NCI-H2107 treated with DMSO at 0.1 percent for 48 hours (cell line): ENCODE data around the gene PCDHB8.
"Not testable (repeated sequence)": the region's sequence is repeated elsewhere in the genome, so short reads cannot be mapped to it uniquely, and the experiment has no call there.

Source experiments
- DNase-seq: peaks from one replicate; lab custom pipeline; 2025; ENCODE audit not compliant: unreplicated experiment; lab: John Stamatoyannopoulos, UW

PCDHB8 gene

DNA sequence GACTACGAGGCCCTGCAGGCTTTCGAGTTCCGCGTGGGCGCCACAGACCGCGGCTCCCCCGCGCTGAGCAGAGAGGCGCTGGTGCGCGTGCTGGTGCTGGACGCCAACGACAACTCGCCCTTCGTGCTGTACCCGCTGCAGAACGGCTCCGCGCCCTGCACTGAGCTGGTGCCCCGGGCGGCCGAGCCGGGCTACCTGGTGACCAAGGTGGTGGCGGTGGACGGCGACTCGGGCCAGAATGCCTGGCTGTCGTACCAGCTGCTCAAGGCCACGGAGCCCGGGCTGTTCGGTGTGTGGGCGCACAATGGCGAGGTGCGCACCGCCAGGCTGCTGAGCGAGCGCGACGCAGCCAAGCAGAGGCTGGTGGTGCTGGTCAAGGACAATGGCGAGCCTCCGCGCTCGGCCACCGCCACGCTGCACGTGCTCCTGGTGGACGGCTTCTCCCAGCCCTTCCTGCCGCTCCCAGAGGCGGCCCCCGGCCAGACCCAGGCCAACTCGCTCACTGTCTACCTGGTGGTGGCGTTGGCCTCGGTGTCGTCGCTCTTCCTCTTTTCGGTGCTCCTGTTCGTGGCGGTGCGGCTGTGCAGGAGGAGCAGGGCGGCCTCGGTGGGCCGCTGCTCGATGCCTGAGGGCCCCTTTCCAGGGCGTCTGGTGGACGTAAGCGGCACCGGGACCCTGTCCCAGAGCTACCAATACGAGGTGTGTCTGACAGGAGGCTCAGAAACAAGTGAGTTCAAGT lies 6.7 kb downstream of the PCDHB8 start:
- not testable (repeated sequence) for DNase-seq

DNA sequence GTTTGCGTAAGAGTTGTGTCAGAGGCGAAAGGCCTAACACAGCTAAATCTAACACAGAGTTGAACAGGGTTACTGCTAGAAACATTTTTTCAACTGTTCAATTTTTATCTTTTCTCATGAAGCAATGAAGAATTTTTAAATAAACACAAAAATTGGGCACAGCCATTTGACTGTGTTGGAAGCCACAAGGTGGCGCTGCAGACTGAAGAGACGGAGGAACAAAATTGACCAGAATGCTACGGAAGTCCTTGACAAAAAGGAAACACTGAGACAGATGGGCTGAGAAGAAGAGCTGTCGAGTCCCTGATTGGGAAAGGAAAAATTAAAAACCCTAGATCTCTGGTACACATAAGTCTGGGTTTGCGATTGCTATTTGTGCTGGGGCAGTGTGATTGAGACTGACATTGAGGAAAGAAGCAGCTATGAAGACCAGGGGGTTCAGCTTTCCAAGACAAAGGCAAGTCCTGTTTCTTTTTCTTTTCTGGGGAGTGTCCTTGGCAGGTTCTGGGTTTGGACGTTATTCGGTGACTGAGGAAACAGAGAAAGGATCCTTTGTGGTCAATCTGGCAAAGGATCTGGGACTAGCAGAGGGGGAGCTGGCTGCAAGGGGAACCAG lies 9.4 kb downstream of the PCDHB8 start, which contains the start of gene PCDHB9:
PCDHB9 (plus strand) TSS at position 265 of the 616 bp plus-strand sequence; CDS start at position 423, 158 bp downstream.
- peak; percentile 56 for DNase-seq

DNA sequence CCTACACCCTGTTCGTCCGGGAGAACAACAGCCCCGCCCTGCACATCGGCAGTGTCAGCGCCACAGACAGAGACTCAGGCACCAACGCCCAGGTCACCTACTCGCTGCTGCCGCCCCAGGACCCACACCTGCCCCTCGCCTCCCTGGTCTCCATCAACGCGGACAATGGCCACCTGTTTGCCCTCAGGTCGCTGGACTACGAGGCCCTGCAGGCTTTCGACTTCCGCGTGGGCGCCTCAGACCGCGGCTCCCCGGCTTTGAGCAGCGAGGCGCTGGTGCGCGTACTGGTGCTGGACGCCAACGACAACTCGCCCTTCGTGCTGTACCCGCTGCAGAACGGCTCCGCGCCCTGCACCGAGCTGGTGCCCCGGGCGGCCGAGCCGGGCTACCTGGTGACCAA lies 11.1 kb downstream of the PCDHB8 start:
- not testable (repeated sequence) for DNase-seq

DNA sequence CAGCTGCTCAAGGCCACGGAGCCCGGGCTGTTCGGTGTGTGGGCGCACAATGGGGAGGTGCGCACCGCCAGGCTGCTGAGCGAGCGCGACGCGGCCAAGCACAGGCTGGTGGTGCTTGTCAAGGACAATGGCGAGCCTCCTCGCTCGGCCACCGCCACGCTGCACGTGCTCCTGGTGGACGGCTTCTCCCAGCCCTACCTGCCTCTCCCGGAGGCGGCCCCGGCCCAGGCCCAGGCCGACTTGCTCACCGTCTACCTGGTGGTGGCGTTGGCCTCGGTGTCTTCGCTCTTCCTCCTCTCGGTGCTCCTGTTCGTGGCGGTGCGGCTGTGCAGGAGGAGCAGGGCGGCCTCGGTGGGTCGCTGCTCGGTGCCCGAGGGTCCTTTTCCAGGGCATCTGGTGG lies 11.5 kb downstream of the PCDHB8 start:
- not testable (repeated sequence) for DNase-seq

DNA sequence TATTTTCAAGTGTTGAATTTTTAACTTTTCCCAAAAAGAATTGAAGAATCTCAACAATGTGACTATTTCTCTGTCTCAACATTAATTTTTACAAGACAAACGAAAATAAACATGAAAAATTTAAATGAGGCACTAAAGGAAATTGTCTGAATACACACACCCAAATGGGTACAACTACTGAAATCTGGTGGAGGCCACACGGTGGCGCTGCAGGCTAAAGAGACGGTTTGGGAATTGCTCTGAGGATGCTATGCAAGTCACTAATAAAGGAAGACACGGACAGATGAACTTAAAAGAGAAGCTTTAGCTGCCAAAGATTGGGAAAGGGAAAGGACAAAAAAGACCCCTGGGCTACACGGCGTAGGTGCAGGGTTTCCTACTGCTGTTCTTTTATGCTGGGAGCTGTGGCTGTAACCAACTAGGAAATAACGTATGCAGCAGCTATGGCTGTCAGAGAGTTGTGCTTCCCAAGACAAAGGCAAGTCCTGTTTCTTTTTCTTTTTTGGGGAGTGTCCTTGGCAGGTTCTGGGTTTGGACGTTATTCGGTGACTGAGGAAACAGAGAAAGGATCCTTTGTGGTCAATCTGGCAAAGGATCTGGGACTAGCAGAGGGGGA lies 14.6 kb downstream of the PCDHB8 start, which contains the start of gene PCDHB10:
PCDHB10 (plus strand) TSS at position 244 of the 616 bp plus-strand sequence; CDS start at position 444, 200 bp downstream.
- DNase-seq: no peak

DNA sequence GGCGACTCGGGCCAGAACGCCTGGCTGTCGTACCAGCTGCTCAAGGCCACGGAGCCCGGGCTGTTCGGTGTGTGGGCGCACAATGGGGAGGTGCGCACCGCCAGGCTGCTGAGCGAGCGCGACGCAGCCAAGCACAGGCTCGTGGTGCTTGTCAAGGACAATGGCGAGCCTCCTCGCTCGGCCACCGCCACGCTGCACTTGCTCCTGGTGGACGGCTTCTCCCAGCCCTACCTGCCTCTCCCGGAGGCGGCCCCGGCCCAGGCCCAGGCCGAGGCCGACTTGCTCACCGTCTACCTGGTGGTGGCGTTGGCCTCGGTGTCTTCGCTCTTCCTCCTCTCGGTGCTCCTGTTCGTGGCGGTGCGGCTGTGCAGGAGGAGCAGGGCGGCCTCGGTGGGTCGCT lies 16.7 kb downstream of the PCDHB8 start:
- not testable (repeated sequence) for DNase-seq

DNA sequence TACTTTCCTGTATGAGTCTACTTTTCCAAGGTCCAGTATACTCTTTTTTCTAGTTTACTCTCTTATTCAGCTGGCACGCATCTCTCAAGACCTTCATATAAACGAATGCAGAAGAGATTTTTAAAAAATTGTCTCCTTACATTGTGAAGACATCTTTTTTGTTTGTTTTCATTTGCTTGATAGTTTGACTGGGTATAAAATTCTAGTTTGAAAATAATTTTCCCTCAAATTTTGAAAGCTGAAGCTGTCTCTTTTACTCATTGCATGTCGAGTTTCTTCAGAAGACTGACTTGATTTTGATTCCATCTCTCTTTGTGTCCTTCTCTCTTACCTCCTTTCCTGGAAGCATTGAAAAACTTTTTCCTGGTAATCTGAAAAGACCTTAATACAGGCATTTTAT lies 18.8 kb downstream of the PCDHB8 start:
- no peak for DNase-seq

DNA sequence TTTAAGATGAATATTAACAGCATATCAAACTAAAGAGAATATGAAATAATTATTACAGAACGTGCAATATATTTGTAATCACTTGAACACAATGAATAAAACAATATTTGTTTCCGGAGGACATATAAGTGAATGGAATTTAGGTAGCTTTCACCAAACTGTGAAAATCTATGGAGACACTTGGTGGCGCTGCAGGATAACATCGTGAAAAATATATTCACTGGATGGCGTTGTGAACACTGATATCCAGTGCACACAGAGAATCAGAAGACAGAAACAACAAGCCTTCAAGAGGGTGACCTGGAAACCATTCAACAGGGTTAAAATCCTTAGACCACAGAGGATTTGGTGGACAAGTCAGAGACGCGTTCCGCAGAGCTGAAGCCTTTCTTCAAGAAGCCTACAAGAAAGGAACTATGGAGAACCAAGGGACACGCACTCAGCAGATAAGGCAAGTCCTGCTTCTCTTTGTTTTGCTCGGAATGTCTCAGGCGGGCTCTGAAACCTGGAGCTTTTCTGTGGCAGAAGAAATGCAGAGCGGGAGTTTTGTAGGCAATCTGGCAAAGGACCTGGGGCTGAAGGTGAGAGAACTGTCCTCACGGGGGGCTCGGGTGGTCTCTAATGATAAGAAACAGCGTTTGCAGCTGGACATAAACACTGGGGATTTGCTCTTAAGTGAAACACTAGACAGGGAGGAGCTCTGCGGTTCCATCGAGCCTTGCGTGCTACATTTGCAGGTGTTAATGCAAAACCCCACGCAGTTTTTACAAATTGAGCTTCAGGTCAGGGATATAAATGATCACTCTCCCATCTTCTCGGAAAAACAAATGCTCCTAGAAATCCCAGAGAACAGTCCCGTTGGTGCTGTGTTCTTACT lies 22.0 kb downstream of the PCDHB8 start, which contains the start of gene PCDHB11:
PCDHB11 (plus strand) TSS at position 269 of the 877 bp plus-strand sequence; CDS start at position 417, 148 bp downstream.
- no peak for DNase-seq

DNA sequence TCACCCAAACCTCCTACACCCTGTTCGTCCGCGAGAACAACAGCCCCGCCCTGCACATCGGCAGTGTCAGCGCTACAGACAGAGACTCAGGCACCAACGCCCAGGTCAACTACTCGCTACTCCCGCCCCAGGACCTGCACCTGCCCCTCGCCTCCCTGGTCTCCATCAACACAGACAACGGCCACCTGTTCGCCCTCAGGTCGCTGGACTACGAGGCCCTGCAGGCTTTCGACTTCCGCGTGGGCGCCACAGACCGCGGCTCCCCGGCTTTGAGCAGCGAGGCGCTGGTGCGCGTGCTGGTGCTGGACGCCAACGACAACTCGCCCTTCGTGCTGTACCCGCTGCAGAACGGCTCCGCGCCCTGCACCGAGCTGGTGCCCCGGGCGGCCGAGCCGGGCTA lies 23.5 kb downstream of the PCDHB8 start:
- DNase-seq: not testable (repeated sequence)

DNA sequence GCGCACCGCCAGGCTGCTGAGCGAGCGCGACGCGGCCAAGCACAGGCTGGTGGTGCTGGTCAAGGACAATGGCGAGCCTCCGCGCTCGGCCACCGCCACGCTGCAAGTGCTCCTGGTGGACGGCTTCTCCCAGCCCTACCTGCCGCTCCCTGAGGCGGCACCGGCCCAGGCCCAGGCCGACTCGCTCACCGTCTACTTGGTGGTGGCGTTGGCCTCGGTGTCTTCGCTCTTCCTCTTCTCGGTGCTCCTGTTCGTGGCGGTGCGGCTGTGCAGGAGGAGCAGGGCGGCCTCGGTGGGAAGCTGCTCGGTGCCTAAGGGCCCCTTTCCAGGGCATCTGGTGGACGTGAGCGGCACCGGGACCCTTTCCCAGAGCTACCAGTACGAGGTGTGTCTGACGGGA lies 24.1 kb downstream of the PCDHB8 start:
- not testable (repeated sequence) for DNase-seq

DNA sequence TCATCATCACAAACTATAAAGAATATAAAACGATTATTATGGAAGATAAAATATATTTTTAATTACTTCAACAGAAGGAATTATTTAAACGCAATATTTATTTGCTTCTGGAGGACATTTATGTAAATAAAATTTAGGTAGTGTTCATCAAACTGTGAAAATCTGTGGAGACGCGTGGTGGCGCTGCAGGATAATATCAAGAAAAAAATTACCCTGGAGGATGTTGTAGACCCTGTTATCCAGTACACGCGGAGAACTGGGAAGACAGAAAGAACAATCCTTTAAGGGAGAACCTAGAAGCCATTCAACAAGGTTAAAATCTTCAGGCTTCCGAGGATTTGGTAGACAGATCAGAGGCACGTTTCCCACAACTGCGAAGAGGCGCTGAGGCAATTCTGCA lies 30.9 kb downstream of the PCDHB8 start, which contains the start of gene PCDHB12:
PCDHB12 (plus strand) TSS at position 242 of the 400 bp plus-strand sequence. CDS start 189 bp downstream, outside the sequence.
- DNase-seq: no peak

DNA sequence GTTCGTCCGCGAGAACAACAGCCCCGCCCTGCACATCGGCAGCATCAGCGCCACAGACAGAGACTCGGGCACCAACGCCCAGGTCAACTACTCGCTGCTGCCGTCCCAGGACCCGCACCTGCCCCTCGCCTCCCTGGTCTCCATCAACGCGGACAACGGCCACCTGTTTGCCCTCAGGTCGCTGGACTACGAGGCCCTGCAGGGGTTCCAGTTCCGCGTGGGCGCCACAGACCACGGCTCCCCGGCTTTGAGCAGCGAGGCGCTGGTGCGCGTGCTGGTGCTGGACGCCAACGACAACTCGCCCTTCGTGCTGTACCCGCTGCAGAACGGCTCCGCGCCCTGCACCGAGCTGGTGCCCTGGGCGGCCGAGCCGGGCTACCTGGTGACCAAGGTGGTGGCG lies 32.7 kb downstream of the PCDHB8 start:
- DNase-seq: not testable (repeated sequence)

DNA sequence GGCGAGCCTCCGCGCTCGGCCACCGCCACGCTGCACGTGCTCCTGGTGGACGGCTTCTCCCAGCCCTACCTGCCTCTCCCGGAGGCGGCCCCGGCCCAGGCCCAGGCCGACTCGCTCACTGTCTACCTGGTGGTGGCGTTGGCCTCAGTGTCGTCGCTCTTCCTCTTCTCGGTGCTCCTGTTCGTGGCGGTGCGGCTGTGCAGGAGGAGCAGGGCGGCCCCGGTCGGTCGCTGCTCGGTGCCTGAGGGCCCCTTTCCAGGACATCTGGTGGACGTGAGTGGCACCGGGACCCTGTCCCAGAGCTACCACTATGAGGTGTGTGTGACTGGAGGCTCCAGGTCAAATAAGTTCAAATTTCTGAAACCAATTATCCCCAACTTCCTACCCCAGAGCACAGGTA lies 33.3 kb downstream of the PCDHB8 start:
- DNase-seq: not testable (repeated sequence)

DNA sequence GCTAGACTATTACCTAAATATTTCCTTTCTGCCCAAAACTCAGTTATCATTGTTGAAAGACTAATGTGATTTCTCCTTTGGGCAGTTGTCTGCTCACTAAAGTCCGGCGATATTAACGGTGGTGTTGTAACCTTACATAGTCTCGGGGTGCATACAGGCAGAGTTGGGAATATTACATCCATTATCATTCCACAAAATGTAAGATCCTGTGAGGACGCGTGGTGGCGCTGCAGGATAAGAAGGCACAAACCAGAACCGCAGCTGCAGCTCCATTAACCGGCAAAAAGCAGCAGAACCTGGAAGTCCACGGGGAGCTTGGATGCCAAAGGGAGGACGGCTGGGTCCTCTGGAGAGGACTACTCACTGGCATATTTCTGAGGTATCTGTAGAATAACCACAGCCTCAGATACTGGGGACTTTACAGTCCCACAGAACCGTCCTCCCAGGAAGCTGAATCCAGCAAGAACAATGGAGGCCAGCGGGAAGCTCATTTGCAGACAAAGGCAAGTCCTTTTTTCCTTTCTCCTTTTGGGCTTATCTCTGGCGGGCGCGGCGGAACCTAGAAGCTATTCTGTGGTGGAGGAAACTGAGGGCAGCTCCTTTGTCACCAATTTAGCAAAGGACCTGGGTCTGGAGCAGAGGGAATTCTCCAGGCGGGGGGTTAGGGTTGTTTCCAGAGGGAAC lies 36.2 kb downstream of the PCDHB8 start, which contains the start of gene PCDHB13:
PCDHB13 (plus strand) TSS at position 264 of the 684 bp plus-strand sequence; CDS start at position 469, 205 bp downstream.
- DNase-seq: not testable (repeated sequence)

DNA sequence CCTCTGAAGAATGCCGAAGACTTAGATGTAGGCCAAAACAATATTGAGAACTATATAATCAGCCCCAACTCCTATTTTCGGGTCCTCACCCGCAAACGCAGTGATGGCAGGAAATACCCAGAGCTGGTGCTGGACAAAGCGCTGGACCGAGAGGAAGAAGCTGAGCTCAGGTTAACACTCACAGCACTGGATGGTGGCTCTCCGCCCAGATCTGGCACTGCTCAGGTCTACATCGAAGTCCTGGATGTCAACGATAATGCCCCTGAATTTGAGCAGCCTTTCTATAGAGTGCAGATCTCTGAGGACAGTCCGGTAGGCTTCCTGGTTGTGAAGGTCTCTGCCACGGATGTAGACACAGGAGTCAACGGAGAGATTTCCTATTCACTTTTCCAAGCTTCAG lies 37.0 kb downstream of the PCDHB8 start:
- DNase-seq: not testable (repeated sequence)

DNA sequence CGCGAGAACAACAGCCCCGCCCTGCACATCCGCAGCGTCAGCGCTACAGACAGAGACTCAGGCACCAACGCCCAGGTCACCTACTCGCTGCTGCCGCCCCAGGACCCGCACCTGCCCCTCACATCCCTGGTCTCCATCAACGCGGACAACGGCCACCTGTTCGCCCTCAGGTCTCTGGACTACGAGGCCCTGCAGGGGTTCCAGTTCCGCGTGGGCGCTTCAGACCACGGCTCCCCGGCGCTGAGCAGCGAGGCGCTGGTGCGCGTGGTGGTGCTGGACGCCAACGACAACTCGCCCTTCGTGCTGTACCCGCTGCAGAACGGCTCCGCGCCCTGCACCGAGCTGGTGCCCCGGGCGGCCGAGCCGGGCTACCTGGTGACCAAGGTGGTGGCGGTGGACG lies 37.9 kb downstream of the PCDHB8 start:
- DNase-seq: not testable (repeated sequence)

DNA sequence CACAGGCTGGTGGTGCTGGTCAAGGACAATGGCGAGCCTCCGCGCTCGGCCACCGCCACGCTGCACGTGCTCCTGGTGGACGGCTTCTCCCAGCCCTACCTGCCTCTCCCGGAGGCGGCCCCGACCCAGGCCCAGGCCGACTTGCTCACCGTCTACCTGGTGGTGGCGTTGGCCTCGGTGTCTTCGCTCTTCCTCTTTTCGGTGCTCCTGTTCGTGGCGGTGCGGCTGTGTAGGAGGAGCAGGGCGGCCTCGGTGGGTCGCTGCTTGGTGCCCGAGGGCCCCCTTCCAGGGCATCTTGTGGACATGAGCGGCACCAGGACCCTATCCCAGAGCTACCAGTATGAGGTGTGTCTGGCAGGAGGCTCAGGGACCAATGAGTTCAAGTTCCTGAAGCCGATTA lies 38.4 kb downstream of the PCDHB8 start:
- DNase-seq: not testable (repeated sequence)

DNA sequence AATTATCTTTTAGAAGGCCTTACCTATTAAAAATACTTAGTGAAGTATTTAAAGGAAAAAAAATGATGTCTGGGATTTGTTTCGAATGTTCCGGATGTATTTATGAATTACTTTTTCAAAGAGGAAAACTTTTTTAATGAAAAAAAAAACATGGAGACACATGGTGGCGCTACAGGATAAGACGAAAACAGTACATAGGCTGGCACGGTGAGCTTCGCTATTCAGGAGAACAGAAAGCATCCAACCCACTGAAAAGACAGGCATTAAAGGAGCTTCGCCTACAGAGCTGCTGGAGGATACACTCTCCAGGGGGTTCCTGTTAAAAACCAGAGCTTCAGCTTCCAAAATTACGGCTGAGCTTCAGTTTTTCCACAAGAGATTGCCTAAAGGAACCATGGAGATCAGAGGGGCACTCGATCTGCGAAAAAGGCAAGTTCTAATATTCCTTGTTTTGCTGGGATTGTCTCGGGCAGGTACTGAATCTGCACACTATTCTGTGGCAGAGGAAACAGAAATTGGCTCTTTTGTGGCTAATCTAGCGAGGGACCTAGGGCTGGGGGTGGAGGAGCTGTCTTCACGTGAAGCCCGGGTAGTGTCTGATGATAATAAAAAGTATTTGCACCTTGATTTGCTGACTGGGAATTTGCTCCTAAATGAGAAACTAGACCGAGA lies 45.7 kb downstream of the PCDHB8 start, which contains the start of gene PCDHB14:
PCDHB14 (plus strand) TSS at position 232 of the 672 bp plus-strand sequence; CDS start at position 395, 163 bp downstream.
- peak; percentile 1 for DNase-seq

DNA sequence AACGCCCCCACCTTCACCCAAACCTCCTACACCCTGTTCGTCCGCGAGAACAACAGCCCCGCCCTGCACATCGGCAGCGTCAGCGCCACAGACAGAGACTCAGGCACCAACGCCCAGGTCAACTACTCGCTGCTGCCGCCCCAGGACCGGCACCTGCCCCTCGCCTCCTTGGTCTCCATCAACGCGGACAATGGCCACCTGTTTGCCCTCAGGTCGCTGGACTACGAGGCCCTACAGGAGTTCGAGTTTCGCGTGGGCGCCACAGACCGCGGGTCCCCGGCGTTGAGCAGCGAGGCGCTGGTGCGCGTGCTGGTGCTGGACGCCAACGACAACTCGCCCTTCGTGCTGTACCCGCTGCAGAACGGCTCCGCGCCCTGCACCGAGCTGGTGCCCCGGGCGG lies 47.3 kb downstream of the PCDHB8 start:
- DNase-seq: not testable (repeated sequence)
